SKM-1 (cell line): Measurements from ENCODE around the gene TMEM140.
"Not testable (repeated sequence)": the region's sequence is repeated elsewhere in the genome, so short reads cannot be mapped to it uniquely, and the experiment has no call there.

ENCODE experiments used
- DNase-seq: peaks from one replicate; lab custom pipeline; 2025; ENCODE audit not compliant: unreplicated experiment; lab: John Stamatoyannopoulos, UW

Gene TMEM140

GRCh38 chr7:135171581-135172291, 23.9 kb downstream of the TMEM140 start:
- DNase-seq = not testable (repeated sequence)

GRCh38 chr7:135173916-135174315, 26.0 kb downstream of the TMEM140 start:
- DNase-seq = not testable (repeated sequence)

- DNase-seq = no peak
These were observed 27.1 kb downstream of the TMEM140 start for GRCh38 chr7:135174941-135175340.

- no peak for DNase-seq
These were observed 28.1 kb downstream of the TMEM140 start for GRCh38 chr7:135175931-135176330.

- DNase-seq = no peak
These were observed 29.3 kb downstream of the TMEM140 start for GRCh38 chr7:135177028-135177696.

- no peak for DNase-seq
These were observed 30.5 kb downstream of the TMEM140 start for GRCh38 chr7:135178364-135178763.

- DNase-seq = no peak
These were observed 31.6 kb downstream of the TMEM140 start for GRCh38 chr7:135179321-135179925.

- no peak for DNase-seq
These were observed 32.2 kb downstream of the TMEM140 start for GRCh38 chr7:135180122-135180521.

GRCh38 chr7:135181261-135181928, 33.5 kb downstream of the TMEM140 start:
- no peak for DNase-seq

GRCh38 chr7:135181929-135182678, 34.2 kb downstream of the TMEM140 start:
- no peak for DNase-seq

GRCh38 chr7:135183478-135183877, 35.6 kb downstream of the TMEM140 start:
- no peak for DNase-seq

GRCh38 chr7:135184254-135184841, 36.5 kb downstream of the TMEM140 start:
- DNase-seq = no peak

GRCh38 chr7:135185471-135186260, 37.8 kb downstream of the TMEM140 start:
- DNase-seq = no peak

- no peak for DNase-seq
These were observed 38.3 kb downstream of the TMEM140 start for GRCh38 chr7:135186261-135186540.

GRCh38 chr7:135186841-135187253, 39.0 kb downstream of the TMEM140 start:
- DNase-seq = no peak

- no peak for DNase-seq
These were observed 40.6 kb downstream of the TMEM140 start for GRCh38 chr7:135188298-135188984.

GRCh38 chr7:135189221-135189662, 41.4 kb downstream of the TMEM140 start:
- DNase-seq = no peak

GRCh38 chr7:135189961-135190360, 42.1 kb downstream of the TMEM140 start:
- DNase-seq = no peak

- DNase-seq = no peak
These were observed 42.8 kb downstream of the TMEM140 start for GRCh38 chr7:135190703-135191102.
